HL-60 (cell line): Measurements from ENCODE around the gene ERMP1.

Experiments
- CTCF ChIP-seq: IDR thresholded peaks from one replicate; pipeline ENCODE4 v1.5.1; 2011; ENCODE audit warnings: low read length, control low read depth, inconsistent platforms; ENCODE audit not compliant: insufficient read depth
- GABPA ChIP-seq: IDR thresholded peaks from 2 replicates; pipeline ENCODE4 v1.6.1; 2012; ENCODE audit warnings: low read depth

GRCh38 chr9:5841771-5842573 is 9.1 kb upstream of the ERMP1 start:
- TF ChIP-seq GABPA (no peak), CTCF (no peak)
